SK-N-SH (cell line): ENCODE data around the gene S100A16. TPM values are rescaled to one million over a fixed set of nuclear protein-coding genes. Genes with fewer than 3 reads are reported as not detected.

Experiments
- CTCF ChIA-PET: fragments of 300-600, 350-600 bp; formaldehyde crosslinking; extraction: SDS; loops from one replicate; lab custom pipeline; 2021; lab: Yijun Ruan, JAX
- POLR2A ChIA-PET: fragments of 350-600 bp; sonication (Branson Sonifier 250); formaldehyde crosslinking; extraction: SDS; loops from one replicate; lab custom pipeline; 2020; ENCODE audit warnings: antibody characterized with exemption, inconsistent platforms; lab: Yijun Ruan, JAX
- DNase-seq: peaks from one replicate; pipeline ENCODE4 v3.0.0; 2012
- H2AFZ ChIP-seq: fragments of 200-600 bp; sonication (generic); 2 replicates; pipeline ENCODE4 v1.8.1; 2016; ENCODE audit warnings: antibody characterized with exemption, mild to moderate bottlenecking, low read depth
- H3F3A ChIP-seq: fragments of 200-600 bp; sonication (generic); replicated peaks from 2 replicates; pipeline ENCODE3; 2016; ENCODE audit warnings: antibody characterized with exemption, mild to moderate bottlenecking; ENCODE audit not compliant: insufficient read depth
- H3K27ac ChIP-seq, 2 experiments: fragments of 200-500 bp in 1 of 2; fragments of 200-600 bp in 1 of 2; sonication (Bioruptor generic) in 1 of 2; sonication (generic), shearing (Covaris generic) in 1 of 2; 2 replicates each; pipeline versions ENCODE4 v1.5.1 to v1.6.1; 2014 to 2016; ENCODE audit warnings: low read depth in 2 of 2, inconsistent platforms in 1 of 2, low read length in 1 of 2, mild to moderate bottlenecking in 1 of 2, mixed read lengths in 1 of 2
- H3K27me3 ChIP-seq: fragments of 200-600 bp; sonication (generic), shearing (Covaris generic); 2 replicates; pipeline ENCODE4 v1.6.1; 2016; ENCODE audit warnings: mixed run types; ENCODE audit not compliant: insufficient read depth
- H3K36me3 ChIP-seq, 2 experiments: fragments of 200-500 bp in 1 of 2; fragments of 200-600 bp in 1 of 2; sonication (Bioruptor generic) in 1 of 2; sonication (generic) in 1 of 2; replicated peaks in 1 of 2; 2 replicates each; pipeline versions ENCODE3 to v1.5.1; 2014 to 2016; ENCODE audit warnings: low read length in 1 of 2, mild to moderate bottlenecking in 1 of 2; ENCODE audit not compliant: insufficient read depth in 2 of 2, control insufficient read depth in 1 of 2
- H3K4me1 ChIP-seq, 2 experiments: fragments of 200-500 bp in 1 of 2; fragments of 200-600 bp in 1 of 2; sonication (Bioruptor generic) in 1 of 2; sonication (generic), shearing (Covaris generic) in 1 of 2; 2 replicates each; pipeline versions ENCODE4 v1.5.1 to v1.6.1; 2014 to 2016; ENCODE audit warnings: low read depth in 1 of 2, low read length in 1 of 2, mixed run types in 1 of 2; ENCODE audit not compliant: insufficient read depth in 2 of 2, control insufficient read depth in 1 of 2
- H3K4me2 ChIP-seq: fragments of 200-600 bp; sonication (generic), shearing (Covaris generic); 2 replicates; pipeline ENCODE4 v1.6.1; 2017; ENCODE audit warnings: mixed run types
- H3K4me3 ChIP-seq, 2 experiments: fragments of 200-500 bp in 1 of 2; fragments of 200-600 bp in 1 of 2; sonication (Bioruptor generic) in 1 of 2; sonication (generic), shearing (Covaris generic) in 1 of 2; 2 replicates each; pipeline versions ENCODE4 v1.5.1 to v1.8.1; 2014 to 2016; ENCODE audit warnings: low read depth in 2 of 2, inconsistent platforms in 1 of 2, low read length in 1 of 2, mild to moderate bottlenecking in 1 of 2, mixed read lengths in 1 of 2, moderate library complexity in 1 of 2
- H3K79me2 ChIP-seq: fragments of 200-600 bp; sonication (generic); 2 replicates; pipeline ENCODE4 v1.8.1; 2017; ENCODE audit warnings: mild to moderate bottlenecking; ENCODE audit not compliant: insufficient read depth
- H3K9ac ChIP-seq: fragments of 200-600 bp; sonication (generic); 2 replicates; pipeline ENCODE4 v1.6.1; 2017; ENCODE audit warnings: mixed run types
- H3K9me2 ChIP-seq: fragments of 200-600 bp; sonication (generic); 2 replicates; pipeline ENCODE4 v1.6.1; 2017; ENCODE audit warnings: mixed run types
- H3K9me3 ChIP-seq: fragments of 200-600 bp; sonication (generic); 2 replicates; pipeline ENCODE4 v1.6.1; 2017; ENCODE audit warnings: mixed run types, mild to moderate bottlenecking, moderate library complexity
- H4K20me1 ChIP-seq: fragments of 200-600 bp; sonication (generic); 2 replicates; pipeline ENCODE4 v1.6.1; 2017; ENCODE audit warnings: mild to moderate bottlenecking, mixed run types; ENCODE audit not compliant: insufficient read depth
- CHD2 ChIP-seq: fragments of 150-350 bp; IDR thresholded peaks from 2 replicates; pipeline ENCODE4 v1.6.1; 2018; ENCODE audit warnings: low read length; ENCODE audit not compliant: partially characterized antibody
- ELF1 ChIP-seq: IDR thresholded peaks from 2 replicates; pipeline ENCODE4 v1.4.0; 2012
- EZH2phosphoT487 ChIP-seq: fragments of 200-600 bp; sonication (generic); IDR thresholded peaks from 2 replicates; pipeline ENCODE4 v1.6.1; 2017; ENCODE audit warnings: low read depth, mixed run types, mild to moderate bottlenecking, antibody characterized with exemption, moderate library complexity, borderline replicate concordance
- FOSL2 ChIP-seq: IDR thresholded peaks from 2 replicates; pipeline ENCODE4 v1.4.0; 2012; ENCODE audit warnings: low read depth, mild to moderate bottlenecking, moderate library complexity, borderline replicate concordance
- FOXJ3 ChIP-seq: sonication (generic); formaldehyde crosslinking; IDR thresholded peaks from 2 replicates; pipeline ENCODE4 v1.5.1; 2020; ENCODE audit warnings: mild to moderate bottlenecking, missing genetic modification reagents
- FOXM1 ChIP-seq: IDR thresholded peaks from 2 replicates; pipeline ENCODE4 v1.4.0; 2012; ENCODE audit warnings: low read depth, mild to moderate bottlenecking
- GATA2 ChIP-seq: sonication (generic); formaldehyde crosslinking; IDR thresholded peaks from 2 replicates; pipeline ENCODE4 v1.5.0; 2020; ENCODE audit warnings: mild to moderate bottlenecking, missing genetic modification reagents
- JUND ChIP-seq: IDR thresholded peaks from 2 replicates; pipeline ENCODE4 v1.4.0; 2012
- MEF2A ChIP-seq: IDR thresholded peaks from 2 replicates; pipeline ENCODE4 v1.4.0; 2012; ENCODE audit warnings: low read depth, borderline replicate concordance
- NFIC ChIP-seq: IDR thresholded peaks from 2 replicates; pipeline ENCODE4 v1.4.0; 2012; ENCODE audit warnings: borderline replicate concordance
- NRF1 ChIP-seq: IDR thresholded peaks from 2 replicates; pipeline ENCODE4 v1.6.1; 2012; ENCODE audit warnings: low read depth, mild to moderate bottlenecking, low read length
- RAD21 ChIP-seq: IDR thresholded peaks from 2 replicates; pipeline ENCODE4 v1.6.1; 2012; ENCODE audit warnings: mild to moderate bottlenecking, low read length
- RCOR1 ChIP-seq: fragments of 150-350 bp; IDR thresholded peaks from 2 replicates; pipeline ENCODE4 v1.6.1; 2017; ENCODE audit warnings: antibody characterized with exemption, low read length
- REST ChIP-seq: IDR thresholded peaks from 2 replicates; pipeline ENCODE4 v1.6.1; 2012; ENCODE audit warnings: mild to moderate bottlenecking, low read depth, low read length, moderate library complexity
- RFX5 ChIP-seq: IDR thresholded peaks from 2 replicates; pipeline ENCODE4 v1.6.1; 2012; ENCODE audit warnings: mild to moderate bottlenecking, improper control_type of control experiment, low read length
- SIN3A ChIP-seq: IDR thresholded peaks from 2 replicates; pipeline ENCODE4 v1.6.1; 2012; ENCODE audit warnings: low read depth, mild to moderate bottlenecking, low read length, moderate library complexity, borderline replicate concordance
- TCF12 ChIP-seq: IDR thresholded peaks from 2 replicates; pipeline ENCODE4 v1.4.0; 2012
- YY1 ChIP-seq: IDR thresholded peaks from 2 replicates; pipeline ENCODE4 v1.4.0; 2012; ENCODE audit warnings: low read depth, mild to moderate bottlenecking
- WGBS: methylation state at CpG from one replicate; pipeline ENCODE4 v1.1.6; 2017; ENCODE audit warnings: low lambda C conversion rate; 5-methylcytosine and 5-hydroxymethylcytosine counted together
- polyA plus RNA-seq, 3 experiments: library from polyadenylated mRNA; depleted of rRNA; stranded (reverse); fragments of >200 nt; gene quantifications; 2 replicates each; pipeline ENCODE4 v1.2.3, GENCODE V29; 2012
- TF ChIP-seq, protein P1 (sequence below): IDR thresholded peaks from 2 replicates; pipeline ENCODE4; 2012
- TF ChIP-seq, protein P2 (sequence below): fragments of 200-600 bp; sonication (generic); IDR thresholded peaks from 2 replicates; pipeline ENCODE4 v1.6.1; 2017; ENCODE audit warnings: antibody characterized with exemption, mild to moderate bottlenecking, moderate library complexity

The S100A16 gene
- polyA plus RNA-seq (2012; rRNA removed), result 512 and 521 TPM in 2 replicates
- 347 and 466 TPM in 2 replicates for polyA plus RNA-seq (2012; cell fraction: cytosol; rRNA removed)
- 144 and 169 TPM in 2 replicates for polyA plus RNA-seq (2012; cell fraction: nucleus; rRNA removed)

GRCh38 chr1:153612755-153613331 lies at the start of gene S100A16:
S100A16 (minus strand) TSS chr1:153613137; CDS start chr1:153608151, 4,986 bp downstream.
- WGBS, result 68% methylated on average over 7 of the region's 9 CpGs
- Histone ChIP-seq H3K4me2 (peak within 1 kb of the TSS; percentile 67), H3F3A (peaks cover 9% of the 10 kb centered on the region), H3K9ac (peak within 1 kb of the TSS; percentile 67), H3K27ac (peak within 1 kb of the TSS in 1 of 2 experiments; percentile 9; a peak in 1 of 4 replicates), H3K4me1 (peaks cover 15 to 25% of the 10 kb centered on the region in 2 experiments; a peak in 3 of 4 replicates), H3K79me2 (peaks cover 37% of the 10 kb centered on the region), H3K36me3 (peaks cover 0 to under 1% of the 10 kb centered on the region in 2 experiments), H2AFZ (no peak within 1 kb of the TSS), H3K9me2 (no peaks in the 10 kb centered on the region), H3K27me3 (no peaks in the 10 kb centered on the region), H3K4me3 (peak within 1 kb of the TSS; percentile 49 to 51), H4K20me1 (no peaks in the 10 kb centered on the region), H3K9me3 (no peaks in the 10 kb centered on the region)
- DNase-seq, result no peak
- ChIA-PET CTCF (interaction anchor here (2.0 to 6.4 kb wide), 4 partner anchors 10 to 102 kb away, joined by 10 to 62 read pairs (median 11); partner anchors contain the start of genes S100A1 and S100A13), POLR2A (no interaction called here)
- no peak for TF ChIP-seq RCOR1
- no peak for TF ChIP-seq EZH2phosphoT487
- no peak for TF ChIP-seq JUND
- TF ChIP-seq FOXM1, result no peak
- no peak for TF ChIP-seq RFX5
- TF ChIP-seq SIN3A, result no peak
- TF ChIP-seq NFIC, result no peak

GRCh38 chr1:153662269-153662668 lies 49.3 kb upstream of the S100A16 start:
- no peak overlapping the region for H3K9ac ChIP-seq
- no peak overlapping the region for H2AFZ ChIP-seq
- no peak overlapping the region for H3K4me3 ChIP-seq
- no peaks in the 10 kb centered on the region for H3K9me3 ChIP-seq
- H3K36me3 ChIP-seq, result peaks cover 58 to 66% of the 10 kb centered on the region in 2 experiments
- H3K27me3 ChIP-seq, result no peaks in the 10 kb centered on the region
- POLR2A ChIA-PET, result no interaction called here
- H3K4me1 ChIP-seq, result peaks cover 0 to 5% of the 10 kb centered on the region in 2 experiments; a peak in 1 of 4 replicates
- peaks cover 34% of the 10 kb centered on the region for H3K79me2 ChIP-seq
- no peaks in the 10 kb centered on the region for H4K20me1 ChIP-seq
- WGBS, result 71% methylated on average over 2 of the region's 2 CpGs
- H3F3A ChIP-seq, result peaks cover 62% of the 10 kb centered on the region
- CTCF ChIA-PET, result interaction anchor here (1.1 to 1.9 kb wide), 2 partner anchors 9 to 14 kb away, joined by 4 to 6 read pairs; partner anchors contain the start of gene ILF2
- no peaks in the 10 kb centered on the region for H3K9me2 ChIP-seq
- no peak for DNase-seq
- H3K27ac ChIP-seq, result no peak overlapping the region; a peak in 1 of 4 replicates
- no peak overlapping the region for H3K4me2 ChIP-seq
- no peak for TF ChIP-seq CHD2
- no peak for TF ChIP-seq NRF1
- TF ChIP-seq, protein P1, sequence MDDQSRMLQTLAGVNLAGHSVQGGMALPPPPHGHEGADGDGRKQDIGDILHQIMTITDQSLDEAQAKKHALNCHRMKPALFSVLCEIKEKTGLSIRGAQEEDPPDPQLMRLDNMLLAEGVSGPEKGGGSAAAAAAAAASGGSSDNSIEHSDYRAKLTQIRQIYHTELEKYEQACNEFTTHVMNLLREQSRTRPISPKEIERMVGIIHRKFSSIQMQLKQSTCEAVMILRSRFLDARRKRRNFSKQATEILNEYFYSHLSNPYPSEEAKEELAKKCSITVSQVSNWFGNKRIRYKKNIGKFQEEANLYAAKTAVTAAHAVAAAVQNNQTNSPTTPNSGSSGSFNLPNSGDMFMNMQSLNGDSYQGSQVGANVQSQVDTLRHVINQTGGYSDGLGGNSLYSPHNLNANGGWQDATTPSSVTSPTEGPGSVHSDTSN, result no peak
- no peak for TF ChIP-seq REST
- no peak for TF ChIP-seq YY1
- TF ChIP-seq RAD21, result no peak
- TF ChIP-seq ELF1, result no peak
- TF ChIP-seq FOSL2, result no peak
- no peak for TF ChIP-seq RFX5
- TF ChIP-seq TCF12, result no peak
- no peak for TF ChIP-seq FOXJ3 (CRISPR knock-in tag)
- no peak for TF ChIP-seq JUND
- TF ChIP-seq, protein P2, sequence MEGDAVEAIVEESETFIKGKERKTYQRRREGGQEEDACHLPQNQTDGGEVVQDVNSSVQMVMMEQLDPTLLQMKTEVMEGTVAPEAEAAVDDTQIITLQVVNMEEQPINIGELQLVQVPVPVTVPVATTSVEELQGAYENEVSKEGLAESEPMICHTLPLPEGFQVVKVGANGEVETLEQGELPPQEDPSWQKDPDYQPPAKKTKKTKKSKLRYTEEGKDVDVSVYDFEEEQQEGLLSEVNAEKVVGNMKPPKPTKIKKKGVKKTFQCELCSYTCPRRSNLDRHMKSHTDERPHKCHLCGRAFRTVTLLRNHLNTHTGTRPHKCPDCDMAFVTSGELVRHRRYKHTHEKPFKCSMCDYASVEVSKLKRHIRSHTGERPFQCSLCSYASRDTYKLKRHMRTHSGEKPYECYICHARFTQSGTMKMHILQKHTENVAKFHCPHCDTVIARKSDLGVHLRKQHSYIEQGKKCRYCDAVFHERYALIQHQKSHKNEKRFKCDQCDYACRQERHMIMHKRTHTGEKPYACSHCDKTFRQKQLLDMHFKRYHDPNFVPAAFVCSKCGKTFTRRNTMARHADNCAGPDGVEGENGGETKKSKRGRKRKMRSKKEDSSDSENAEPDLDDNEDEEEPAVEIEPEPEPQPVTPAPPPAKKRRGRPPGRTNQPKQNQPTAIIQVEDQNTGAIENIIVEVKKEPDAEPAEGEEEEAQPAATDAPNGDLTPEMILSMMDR, result no peak
- TF ChIP-seq MEF2A, result no peak
- no peak for TF ChIP-seq GATA2 (CRISPR knock-in tag)
